Keratinocyte (primary cell): ENCODE data around the gene NPAS3.

Source experiments
- CTCF ChIP-seq, 3 experiments: IDR thresholded peaks in 1 of 3; conservative IDR thresholded peaks in 1 of 3; optimal IDR thresholded peaks in 1 of 3; 2 replicates in 2 of 3; 3 replicates in 1 of 3; pipeline versions ENCODE3 to v1.5.1; 2011; ENCODE audit warnings: low read length in 3 of 3, mild to moderate bottlenecking in 3 of 3, moderate library complexity in 2 of 3, control low read depth in 1 of 3, inconsistent platforms in 1 of 3; ENCODE audit not compliant: insufficient read depth in 2 of 3; ENCODE audit errors: extremely low read depth in 1 of 3
- EZH2 ChIP-seq: IDR thresholded peaks from one replicate; pipeline ENCODE4 v1.6.1; 2012; ENCODE audit warnings: inconsistent platforms, mild to moderate bottlenecking, low read length, moderate library complexity

GRCh38 chr14:33359288-33359881 lies 420.7 kb downstream of the NPAS3 start:
- TF ChIP-seq EZH2 (no peak), CTCF (optimal IDR thresholded peaks at IDR 0.05 in 1 of 3, IDR thresholded peaks at IDR 0.05 in 1 of 3, conservative IDR thresholded peaks at IDR 0.05 in 1 of 3; ENCODE audit: extremely low read depth in 1 of 3, insufficient read depth in 2 of 3, low read length in 3 of 3) (no peak)
